Measurements from ENCODE around the gene TMEM181.

The TMEM181 gene

DNA sequence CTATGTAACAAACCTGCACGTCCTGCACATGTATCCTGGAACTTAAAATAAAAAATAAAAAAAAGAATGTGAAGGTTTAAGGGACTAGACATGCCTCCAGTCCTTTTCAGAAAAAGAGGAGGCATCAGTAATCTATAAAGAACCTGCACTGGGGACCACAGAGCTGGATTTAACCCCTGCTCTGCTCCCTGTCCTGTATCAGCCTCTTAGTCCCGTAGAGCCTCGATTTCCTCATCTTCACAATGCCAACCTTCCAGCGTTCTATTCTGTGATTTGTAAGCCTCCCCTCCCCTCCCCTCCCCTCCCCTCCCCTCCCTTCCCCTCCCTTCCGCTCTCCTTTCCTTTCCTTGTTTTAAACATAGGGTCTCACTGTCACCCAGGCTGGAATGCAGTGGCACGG, 31.1 kb upstream of the TMEM181 start:
- Histone ChIP-seq H3K9me3 (ENCODE audit: control insufficient read depth, low read length) (no peaks in the 10 kb centered on the region), H3K79me2 (no peaks in the 10 kb centered on the region), H3K4me3 (ENCODE audit: low read depth, low read length) (no peak overlapping the region), H3K27me3 (ENCODE audit: control insufficient read depth, insufficient read depth, low read length) (no peaks in the 10 kb centered on the region), H3K9ac (no peak overlapping the region), H3K36me3 (ENCODE audit: control insufficient read depth, insufficient read depth, low read length) (no peaks in the 10 kb centered on the region), H2AFZ (no peak overlapping the region), H3K27ac (no peak overlapping the region), H3K4me2 (ENCODE audit: low read length) (no peak overlapping the region), H3K4me1 (no peaks in the 10 kb centered on the region)
- TF ChIP-seq, protein P1, sequence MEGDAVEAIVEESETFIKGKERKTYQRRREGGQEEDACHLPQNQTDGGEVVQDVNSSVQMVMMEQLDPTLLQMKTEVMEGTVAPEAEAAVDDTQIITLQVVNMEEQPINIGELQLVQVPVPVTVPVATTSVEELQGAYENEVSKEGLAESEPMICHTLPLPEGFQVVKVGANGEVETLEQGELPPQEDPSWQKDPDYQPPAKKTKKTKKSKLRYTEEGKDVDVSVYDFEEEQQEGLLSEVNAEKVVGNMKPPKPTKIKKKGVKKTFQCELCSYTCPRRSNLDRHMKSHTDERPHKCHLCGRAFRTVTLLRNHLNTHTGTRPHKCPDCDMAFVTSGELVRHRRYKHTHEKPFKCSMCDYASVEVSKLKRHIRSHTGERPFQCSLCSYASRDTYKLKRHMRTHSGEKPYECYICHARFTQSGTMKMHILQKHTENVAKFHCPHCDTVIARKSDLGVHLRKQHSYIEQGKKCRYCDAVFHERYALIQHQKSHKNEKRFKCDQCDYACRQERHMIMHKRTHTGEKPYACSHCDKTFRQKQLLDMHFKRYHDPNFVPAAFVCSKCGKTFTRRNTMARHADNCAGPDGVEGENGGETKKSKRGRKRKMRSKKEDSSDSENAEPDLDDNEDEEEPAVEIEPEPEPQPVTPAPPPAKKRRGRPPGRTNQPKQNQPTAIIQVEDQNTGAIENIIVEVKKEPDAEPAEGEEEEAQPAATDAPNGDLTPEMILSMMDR (IDR thresholded peaks at IDR 0.05), result no peak

GRCh38 chr6:158529629-158530028, 30.3 kb upstream of the TMEM181 start:
- Histone ChIP-seq H2AFZ (no peak overlapping the region), H3K27me3 (ENCODE audit: control insufficient read depth, insufficient read depth, low read length) (no peaks in the 10 kb centered on the region), H3K4me2 (ENCODE audit: low read length) (no peak overlapping the region), H3K79me2 (peaks cover 3% of the 10 kb centered on the region), H3K9ac (no peak overlapping the region), H3K27ac (no peak overlapping the region), H3K4me3 (ENCODE audit: low read depth, low read length) (no peak overlapping the region), H3K4me1 (no peaks in the 10 kb centered on the region), H3K36me3 (ENCODE audit: control insufficient read depth, insufficient read depth, low read length) (no peaks in the 10 kb centered on the region), H3K9me3 (ENCODE audit: control insufficient read depth, low read length) (no peaks in the 10 kb centered on the region)
- TF ChIP-seq, protein P1 (IDR thresholded peaks at IDR 0.05), result no peak

GRCh38 chr6:158531566-158531965, 28.3 kb upstream of the TMEM181 start:
- Histone ChIP-seq H3K4me2 (ENCODE audit: low read length) (no peak overlapping the region), H3K27ac (no peak overlapping the region), H3K36me3 (ENCODE audit: control insufficient read depth, insufficient read depth, low read length) (no peaks in the 10 kb centered on the region), H3K9me3 (ENCODE audit: control insufficient read depth, low read length) (no peaks in the 10 kb centered on the region), H2AFZ (no peak overlapping the region), H3K9ac (no peak overlapping the region), H3K4me1 (peaks cover 5% of the 10 kb centered on the region), H3K27me3 (ENCODE audit: control insufficient read depth, insufficient read depth, low read length) (no peaks in the 10 kb centered on the region), H3K4me3 (ENCODE audit: low read depth, low read length) (no peak overlapping the region), H3K79me2 (peaks cover 4% of the 10 kb centered on the region)
- TF ChIP-seq, protein P1 (IDR thresholded peaks at IDR 0.05), result no peak

DNA sequence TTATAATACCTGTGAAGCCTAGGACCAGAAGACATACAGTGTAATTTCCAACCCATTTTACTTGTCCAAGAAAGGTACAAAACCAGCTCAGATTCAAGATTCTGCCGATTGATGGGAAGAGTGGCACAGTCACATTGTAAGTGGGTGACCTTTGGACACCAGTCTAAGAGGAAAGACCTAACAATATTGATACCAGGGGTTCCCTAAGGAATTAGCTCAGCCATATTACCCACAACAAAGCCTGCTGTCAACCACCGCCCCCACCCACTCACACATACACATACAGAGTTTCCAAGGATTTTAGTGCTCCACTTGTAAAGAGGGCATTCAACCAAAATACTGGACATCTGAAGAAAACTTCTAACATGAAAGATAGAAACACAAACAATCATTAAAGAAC, 27.9 kb upstream of the TMEM181 start:
- TF ChIP-seq, protein P1 (IDR thresholded peaks at IDR 0.05), result no peak
- no peaks in the 10 kb centered on the region for H3K9me3 ChIP-seq (ENCODE audit: control insufficient read depth, low read length)

DNA sequence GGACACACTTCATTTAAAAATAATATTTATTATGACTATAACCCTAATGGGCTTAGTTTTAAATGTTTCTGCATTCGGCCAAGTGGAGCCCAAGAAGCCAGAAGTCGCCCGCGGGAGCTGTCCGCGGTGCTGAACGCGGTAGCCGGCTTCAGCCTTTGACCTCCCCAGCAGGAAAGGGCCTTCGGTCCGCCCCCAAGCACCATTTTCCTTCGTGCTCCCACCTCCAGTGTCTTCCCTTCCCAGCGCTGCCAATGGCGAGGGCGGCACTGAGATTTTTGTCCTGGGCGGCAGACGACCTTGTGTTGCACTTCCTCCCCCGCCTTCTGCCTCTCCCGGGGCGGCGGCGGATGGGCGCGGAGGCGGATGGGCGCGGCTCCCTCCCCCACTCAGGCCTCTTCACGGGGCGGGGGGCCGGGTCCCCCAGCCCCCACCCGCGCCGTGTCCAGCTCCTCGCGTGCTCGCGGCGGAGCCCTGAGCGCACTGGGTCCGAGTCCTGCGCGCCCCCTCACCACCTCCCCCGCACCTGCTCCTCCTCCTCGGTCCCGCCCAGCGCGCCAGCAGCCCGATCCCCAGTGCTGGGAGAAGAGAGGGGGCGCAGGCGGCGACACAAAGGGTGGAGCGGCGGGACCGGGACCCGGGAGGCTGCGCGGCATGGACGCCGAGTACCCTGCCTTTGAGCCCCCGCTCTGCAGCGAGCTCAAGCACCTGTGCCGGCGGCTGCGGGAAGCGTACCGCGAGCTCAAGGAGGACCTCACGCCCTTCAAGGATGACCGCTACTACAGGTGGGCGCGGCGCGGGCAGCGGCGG, 23.6 kb upstream of the TMEM181 start:
- Histone ChIP-seq H3K9ac (peak overlapping the region; percentile 99), H3K4me1 (peaks cover 5% of the 10 kb centered on the region), H3K4me2 (ENCODE audit: low read length) (peak overlapping the region; percentile 69), H2AFZ (peak overlapping the region; percentile 98), H3K27ac (peak overlapping the region; percentile 98), H3K4me3 (ENCODE audit: low read depth, low read length) (peak overlapping the region; percentile 41), H3K27me3 (ENCODE audit: control insufficient read depth, insufficient read depth, low read length) (no peaks in the 10 kb centered on the region), H3K79me2 (peaks cover 10% of the 10 kb centered on the region), H3K36me3 (ENCODE audit: control insufficient read depth, insufficient read depth, low read length) (no peaks in the 10 kb centered on the region), H3K9me3 (ENCODE audit: control insufficient read depth, low read length) (no peaks in the 10 kb centered on the region)
- TF ChIP-seq, protein P1 (IDR thresholded peaks at IDR 0.05), result no peak

More for the DNA sequence above, 27.9 kb upstream of the TMEM181 start:
- no peak overlapping the region for H3K9ac ChIP-seq
- no peak overlapping the region for H2AFZ ChIP-seq
- H3K27me3 ChIP-seq (ENCODE audit: control insufficient read depth, insufficient read depth, low read length), result no peaks in the 10 kb centered on the region
- H3K27ac ChIP-seq, result no peak overlapping the region
- H3K36me3 ChIP-seq (ENCODE audit: control insufficient read depth, insufficient read depth, low read length), result no peaks in the 10 kb centered on the region
- H3K79me2 ChIP-seq, result peaks cover 4% of the 10 kb centered on the region
- no peak overlapping the region for H3K4me2 ChIP-seq (ENCODE audit: low read length)
- H3K4me3 ChIP-seq (ENCODE audit: low read depth, low read length), result no peak overlapping the region
- peaks cover 5% of the 10 kb centered on the region for H3K4me1 ChIP-seq

Data from parathyroid adenoma (tissue), 2 donors.